T-helper 1 cell treated with Interleukin-12 subunit alpha and Interleukin-12 subunit beta and Interleukin-4 antibody, amounts not matched to agents 30 μg/mL and 1 μg/mL, for 36 hours (primary cell): ENCODE measurements around the gene KCTD19.

Source experiments
- H3K27ac Mint-ChIP-seq: one replicate; pipeline ENCODE4 v1.8.0; 2021; ENCODE audit warnings: mild to moderate bottlenecking, mixed read lengths
- H3K27me3 Mint-ChIP-seq: one replicate; pipeline ENCODE4 v1.8.0; 2021; ENCODE audit warnings: low read depth, mixed read lengths
- H3K36me3 Mint-ChIP-seq: one replicate; pipeline ENCODE4 v1.8.0; 2021; ENCODE audit warnings: low read depth, mixed read lengths
- H3K4me1 Mint-ChIP-seq: one replicate; pipeline ENCODE4 v1.8.0; 2021; ENCODE audit warnings: low read depth, mixed read lengths
- H3K4me3 Mint-ChIP-seq: one replicate; pipeline ENCODE4 v1.8.0; 2021; ENCODE audit warnings: mild to moderate bottlenecking, moderate library complexity, mixed read lengths
- H3K9me3 Mint-ChIP-seq: one replicate; pipeline ENCODE4 v1.8.0; 2021; ENCODE audit warnings: mixed read lengths

Gene KCTD19

GRCh38 chr16:67248401-67249177, 78.0 kb downstream of the KCTD19 start, which contains the start of gene SLC9A5:
SLC9A5 (plus strand) TSS chr16:67248979; CDS start chr16:67249015, 36 bp downstream.
- peak within 1 kb of the TSS; percentile 87 for H3K4me3 Mint-ChIP-seq
- H3K9me3 Mint-ChIP-seq, result no peaks in the 10 kb centered on the region
- H3K27me3 Mint-ChIP-seq, result peaks cover 25% of the 10 kb centered on the region
- peaks cover 38% of the 10 kb centered on the region for H3K4me1 Mint-ChIP-seq
- H3K36me3 Mint-ChIP-seq, result peaks cover 4% of the 10 kb centered on the region
- H3K27ac Mint-ChIP-seq, result peak within 1 kb of the TSS; percentile 86

DNA sequence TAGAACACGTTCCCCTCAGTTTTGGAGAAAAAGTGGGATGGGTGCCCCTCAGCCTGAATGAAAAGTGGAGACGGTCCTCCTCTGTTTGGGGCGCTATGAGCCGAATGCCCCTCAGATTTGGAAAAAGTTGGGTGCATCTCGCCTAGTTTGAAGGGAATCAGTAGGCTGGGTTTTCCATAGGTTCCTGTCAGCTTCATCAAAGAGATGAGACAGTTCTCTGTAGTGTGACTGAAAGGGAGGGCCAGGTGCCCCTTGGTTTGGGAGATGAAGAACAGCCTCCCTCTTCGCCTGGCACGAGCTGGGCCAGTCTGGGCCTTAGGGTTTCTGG, 78.5 kb downstream of the KCTD19 start:
- Mint-ChIP-seq H3K4me1 (peaks cover 41% of the 10 kb centered on the region), H3K4me3 (peak overlapping the region; percentile 87), H3K9me3 (no peaks in the 10 kb centered on the region), H3K36me3 (peaks cover 4% of the 10 kb centered on the region), H3K27me3 (peaks cover 25% of the 10 kb centered on the region), H3K27ac (peak overlapping the region; percentile 86)

- Mint-ChIP-seq H3K4me1 (peaks cover 43% of the 10 kb centered on the region), H3K9me3 (no peaks in the 10 kb centered on the region), H3K27ac (peak within 1 kb of the TSS; percentile 86), H3K27me3 (peaks cover 25% of the 10 kb centered on the region), H3K36me3 (peaks cover 4% of the 10 kb centered on the region), H3K4me3 (peak within 1 kb of the TSS; percentile 87)
These were observed 79.1 kb downstream of the KCTD19 start, which contains the start of gene FHOD1 for GRCh38 chr16:67247192-67248072. FHOD1 (minus strand) TSS chr16:67247481; CDS start chr16:67247410, 71 bp downstream.

DNA sequence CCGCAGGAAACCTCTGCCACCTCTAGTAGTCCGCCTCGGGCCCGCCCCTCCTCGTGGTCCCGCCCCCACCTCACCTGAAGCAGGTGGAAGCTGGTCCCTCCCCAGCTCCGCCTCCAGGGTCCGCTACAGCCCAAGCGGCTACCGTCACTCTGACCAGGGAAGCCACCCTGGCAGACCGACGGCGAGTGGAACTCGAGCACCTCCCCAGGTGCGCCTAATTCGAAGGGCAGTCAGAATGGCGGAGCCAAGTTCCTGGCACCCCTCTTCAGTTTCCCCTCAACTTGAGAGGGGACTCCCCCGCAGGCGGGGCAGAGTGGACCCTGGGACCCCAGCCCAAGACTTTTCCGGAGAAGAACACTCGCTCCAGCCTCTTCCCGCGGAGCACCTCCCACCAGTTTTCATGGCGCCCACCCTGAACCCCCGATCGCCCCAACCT, 79.8 kb downstream of the KCTD19 start:
- no peaks in the 10 kb centered on the region for H3K9me3 Mint-ChIP-seq
- peaks cover 4% of the 10 kb centered on the region for H3K36me3 Mint-ChIP-seq
- peaks cover 25% of the 10 kb centered on the region for H3K27me3 Mint-ChIP-seq
- H3K27ac Mint-ChIP-seq, result peak overlapping the region; percentile 86
- peak overlapping the region; percentile 87 for H3K4me3 Mint-ChIP-seq
- peaks cover 44% of the 10 kb centered on the region for H3K4me1 Mint-ChIP-seq

GRCh38 chr16:67246081-67246755, 80.3 kb downstream of the KCTD19 start:
- H3K27ac Mint-ChIP-seq, result no peak overlapping the region
- H3K36me3 Mint-ChIP-seq, result peaks cover 4% of the 10 kb centered on the region
- H3K4me3 Mint-ChIP-seq, result peak overlapping the region; percentile 87
- H3K27me3 Mint-ChIP-seq, result peaks cover 25% of the 10 kb centered on the region
- H3K9me3 Mint-ChIP-seq, result no peaks in the 10 kb centered on the region
- H3K4me1 Mint-ChIP-seq, result peaks cover 49% of the 10 kb centered on the region

DNA sequence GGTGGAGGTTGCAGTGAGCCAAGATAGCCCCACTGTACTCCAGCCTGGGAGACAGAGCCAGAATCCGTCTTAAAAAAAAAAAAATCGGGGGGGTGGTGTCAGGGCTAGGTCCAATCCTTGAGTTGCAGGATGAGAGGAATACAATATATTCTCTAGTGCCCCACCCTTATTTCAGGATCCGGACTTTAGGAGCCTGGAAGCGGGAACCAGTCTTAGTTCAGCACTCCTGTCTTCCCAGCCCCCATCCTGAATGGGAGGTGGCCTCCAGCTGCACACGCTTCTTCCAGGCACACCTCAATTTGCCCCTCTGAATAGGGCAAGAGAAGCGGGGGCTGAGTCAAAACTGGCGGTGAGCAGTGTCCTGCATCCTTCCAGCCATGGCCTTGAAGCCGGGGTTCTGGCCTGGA, 80.9 kb downstream of the KCTD19 start:
- H3K4me1 Mint-ChIP-seq, result peaks cover 50% of the 10 kb centered on the region
- H3K4me3 Mint-ChIP-seq, result peak overlapping the region; percentile 82
- H3K36me3 Mint-ChIP-seq, result peaks cover 4% of the 10 kb centered on the region
- peak overlapping the region; percentile 94 for H3K27ac Mint-ChIP-seq
- H3K27me3 Mint-ChIP-seq, result peaks cover 24% of the 10 kb centered on the region
- no peaks in the 10 kb centered on the region for H3K9me3 Mint-ChIP-seq

DNA sequence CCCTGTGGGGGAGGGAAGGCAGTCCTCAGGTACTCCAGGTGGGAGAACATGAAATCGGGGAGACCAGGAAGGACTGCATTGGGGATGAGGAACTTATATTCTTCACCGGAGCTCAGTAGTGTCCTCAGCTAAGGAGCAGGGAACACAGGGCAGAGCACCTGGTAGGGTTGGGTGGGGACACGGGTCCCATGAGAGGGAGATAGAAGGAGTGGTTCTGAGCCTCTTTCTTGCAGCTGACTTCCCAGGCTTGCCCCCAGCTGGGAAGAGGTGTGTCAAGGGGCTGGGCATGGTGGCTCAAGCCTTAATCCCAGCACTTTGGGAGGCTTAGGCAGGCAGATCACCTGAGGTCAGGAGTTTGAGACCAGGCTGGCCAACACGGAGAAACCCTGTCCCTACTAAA, 81.4 kb downstream of the KCTD19 start:
- Mint-ChIP-seq H3K4me1 (peaks cover 48% of the 10 kb centered on the region), H3K4me3 (peak overlapping the region; percentile 82), H3K36me3 (peaks cover 4% of the 10 kb centered on the region), H3K27me3 (peaks cover 19% of the 10 kb centered on the region), H3K9me3 (no peaks in the 10 kb centered on the region), H3K27ac (peak overlapping the region; percentile 94)

DNA sequence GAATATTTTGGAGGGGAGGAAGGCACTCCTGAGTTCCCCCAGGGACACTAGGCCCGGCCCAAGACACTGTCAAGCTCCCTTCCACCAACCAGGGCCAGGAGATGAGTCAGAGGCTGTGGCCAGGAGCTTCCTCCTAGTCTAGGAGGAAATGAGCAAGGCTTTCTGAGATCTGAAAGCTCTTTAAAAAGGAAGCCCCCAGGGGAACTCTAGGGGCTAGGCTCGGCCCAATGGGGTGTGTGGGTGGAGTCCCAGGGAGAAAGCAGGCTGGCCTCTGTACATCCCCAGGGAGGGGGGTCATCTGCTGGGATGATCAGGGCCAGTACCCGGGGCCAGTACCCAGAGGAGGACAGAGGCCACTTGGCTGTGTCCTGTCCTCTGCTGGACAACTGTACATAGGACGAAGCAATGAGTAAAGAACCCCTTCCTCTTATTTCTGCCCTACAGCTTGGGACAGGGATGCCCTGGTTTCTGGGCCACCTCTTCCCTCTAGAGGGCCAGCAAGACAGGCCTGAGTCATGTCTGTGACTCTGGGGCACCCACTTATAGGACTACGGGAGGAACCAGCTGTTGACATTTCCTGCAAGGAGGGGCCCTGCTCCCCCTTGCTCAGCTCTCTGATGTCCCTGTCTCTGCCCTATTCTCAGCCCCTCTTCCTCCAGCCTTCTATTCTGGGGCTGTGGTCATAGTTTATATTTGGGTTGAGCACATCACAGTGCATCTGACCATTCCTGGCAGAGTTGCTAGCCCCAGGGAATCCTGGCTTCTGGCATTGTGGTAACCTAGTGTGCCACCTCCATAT, 82.0 kb downstream of the KCTD19 start:
- H3K36me3 Mint-ChIP-seq, result peaks cover 4% of the 10 kb centered on the region
- peaks cover 45% of the 10 kb centered on the region for H3K4me1 Mint-ChIP-seq
- no peaks in the 10 kb centered on the region for H3K9me3 Mint-ChIP-seq
- peak overlapping the region; percentile 94 for H3K27ac Mint-ChIP-seq
- H3K27me3 Mint-ChIP-seq, result peaks cover 13% of the 10 kb centered on the region
- H3K4me3 Mint-ChIP-seq, result peak overlapping the region; percentile 82

DNA sequence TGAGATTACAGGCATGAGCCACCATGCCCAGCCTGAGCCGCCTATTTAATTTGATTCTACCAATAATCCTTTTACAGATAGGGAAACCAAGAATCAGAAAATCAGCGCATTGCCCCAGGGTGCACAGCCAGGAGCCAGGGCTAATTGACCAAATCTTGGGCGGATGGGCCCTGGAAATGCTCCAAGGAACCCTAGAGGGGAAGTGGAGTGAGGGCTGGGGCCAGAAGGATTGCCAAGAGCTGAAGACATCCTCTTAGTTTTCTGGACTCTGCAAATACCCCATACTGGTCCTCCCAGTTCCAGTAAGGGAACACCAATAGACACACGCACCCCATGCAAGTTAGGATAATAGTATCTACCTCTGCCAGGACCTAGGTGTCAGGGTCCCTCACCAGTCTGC, 83.1 kb downstream of the KCTD19 start:
- Mint-ChIP-seq H3K4me1 (peaks cover 43% of the 10 kb centered on the region), H3K27me3 (peaks cover 8% of the 10 kb centered on the region), H3K36me3 (peaks cover 11% of the 10 kb centered on the region), H3K27ac (peak overlapping the region; percentile 94), H3K9me3 (no peaks in the 10 kb centered on the region), H3K4me3 (peak overlapping the region; percentile 82)

DNA sequence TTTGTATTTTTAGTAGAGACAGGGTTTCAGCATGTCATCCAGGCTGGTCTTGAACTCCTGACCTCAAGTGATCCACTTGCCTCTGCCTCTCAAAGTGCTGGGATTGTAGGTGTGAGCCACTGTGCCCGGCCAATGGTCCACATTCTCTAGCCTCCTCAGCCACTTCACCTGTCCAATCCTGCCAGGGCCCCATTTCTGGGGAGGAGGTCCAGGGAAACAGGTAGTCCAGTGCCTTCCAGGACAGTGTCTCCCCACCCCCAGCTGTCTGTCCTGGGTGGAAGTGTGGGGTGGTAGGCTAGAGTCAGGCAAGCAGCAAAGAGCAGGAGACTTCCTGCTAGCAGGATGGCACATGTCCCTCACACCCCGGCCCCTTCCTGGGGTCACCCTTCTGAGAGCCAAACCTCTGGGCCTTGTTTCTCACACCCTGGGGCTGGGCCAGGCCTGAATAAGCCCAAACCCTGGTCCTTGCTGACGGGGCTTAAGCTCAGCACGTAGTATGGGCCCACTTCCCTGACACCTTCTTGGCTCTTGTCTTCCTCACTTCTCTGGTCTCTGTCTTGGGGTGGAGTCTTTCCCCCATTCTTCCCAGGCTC, 84.3 kb downstream of the KCTD19 start:
- Mint-ChIP-seq H3K36me3 (peaks cover 16% of the 10 kb centered on the region), H3K27ac (peak overlapping the region; percentile 87), H3K27me3 (no peaks in the 10 kb centered on the region), H3K4me3 (no peak overlapping the region), H3K9me3 (no peaks in the 10 kb centered on the region), H3K4me1 (peaks cover 42% of the 10 kb centered on the region)

DNA sequence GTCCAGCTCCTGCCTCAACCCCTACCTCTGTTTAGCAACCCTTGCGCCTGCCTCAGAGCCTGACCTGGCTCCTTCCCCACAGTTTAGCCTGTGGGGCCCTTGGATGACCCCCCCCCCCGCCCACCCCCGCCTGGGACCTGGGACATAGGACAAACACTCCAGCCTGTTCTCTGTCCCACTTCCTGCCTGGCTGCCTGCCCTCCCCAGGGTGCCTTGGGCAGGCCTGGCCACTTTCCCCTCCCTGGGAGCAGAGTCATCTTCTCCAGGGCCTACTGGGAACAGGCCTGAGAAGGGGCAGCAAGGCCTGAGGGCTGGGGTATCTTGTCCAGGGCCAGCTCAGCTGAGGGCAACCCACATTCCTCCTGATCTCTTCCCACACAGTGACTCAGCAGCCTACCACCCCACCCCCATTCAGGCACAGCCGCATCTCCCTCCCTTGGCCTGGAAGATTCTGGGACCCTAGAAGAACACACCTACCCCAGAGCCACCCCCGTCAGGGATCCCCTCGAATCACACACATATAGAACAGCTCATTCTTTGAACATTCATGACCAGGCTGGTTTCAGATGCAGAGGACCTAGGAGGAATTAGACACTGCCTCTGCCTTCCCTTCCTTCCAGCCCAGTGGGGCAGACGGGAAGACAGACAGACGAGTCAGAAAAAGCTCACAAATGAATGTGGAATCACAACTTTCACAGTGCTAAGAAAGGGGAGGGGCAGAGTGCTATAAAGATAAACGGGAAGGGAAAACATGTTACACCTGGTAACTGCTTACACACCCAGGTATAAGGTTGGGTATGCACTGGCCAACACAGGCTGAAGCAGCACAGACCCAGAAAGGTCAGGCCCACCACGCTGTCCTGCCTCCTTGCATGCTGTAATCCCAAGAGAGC, 85.3 kb downstream of the KCTD19 start:
- H3K4me1 Mint-ChIP-seq, result peaks cover 45% of the 10 kb centered on the region
- H3K27me3 Mint-ChIP-seq, result no peaks in the 10 kb centered on the region
- H3K27ac Mint-ChIP-seq, result peak overlapping the region; percentile 60
- H3K36me3 Mint-ChIP-seq, result peaks cover 23% of the 10 kb centered on the region
- no peaks in the 10 kb centered on the region for H3K9me3 Mint-ChIP-seq
- no peak overlapping the region for H3K4me3 Mint-ChIP-seq

GRCh38 chr16:67240506-67240905, 86.0 kb downstream of the KCTD19 start:
- no peaks in the 10 kb centered on the region for H3K27me3 Mint-ChIP-seq
- no peak overlapping the region for H3K4me3 Mint-ChIP-seq
- H3K27ac Mint-ChIP-seq, result peak overlapping the region; percentile 26
- no peaks in the 10 kb centered on the region for H3K9me3 Mint-ChIP-seq
- peaks cover 27% of the 10 kb centered on the region for H3K36me3 Mint-ChIP-seq
- H3K4me1 Mint-ChIP-seq, result peaks cover 48% of the 10 kb centered on the region
